ENCODE results near the gene QSER1.
"Not testable (repeated sequence)": the region's sequence is repeated elsewhere in the genome, so short reads cannot be mapped to it uniquely, and the experiment has no call there.

QSER1 gene

GRCh38 chr11:32864555-32864954 is 28.1 kb upstream of the QSER1 start:
- Histone ChIP-seq H3K36me3 (ENCODE audit: control insufficient read depth, low read length) (no peaks in the 10 kb centered on the region), H3K4me3 (ENCODE audit: low read length) (no peak overlapping the region), H3K9me2 (replicated peaks; ENCODE audit: control insufficient read depth, low read length) (no peaks in the 10 kb centered on the region), H3K9me3 (ENCODE audit: control insufficient read depth, insufficient read depth, low read length) (no peaks in the 10 kb centered on the region), H3K4me2 (ENCODE audit: low read length) (no peak overlapping the region), H3K27ac (ENCODE audit: low read depth, low read length) (no peak overlapping the region), H3K4me1 (ENCODE audit: control insufficient read depth, low read length) (no peaks in the 10 kb centered on the region), H3K79me2 (ENCODE audit: control insufficient read depth, low read length) (no peaks in the 10 kb centered on the region), H3K27me3 (ENCODE audit: control insufficient read depth, low read length) (no peaks in the 10 kb centered on the region), H4K20me1 (ENCODE audit: control insufficient read depth, insufficient read depth, low read depth, low read length) (no peaks in the 10 kb centered on the region), H3F3A (ENCODE audit: control insufficient read depth, insufficient read depth) (no peaks in the 10 kb centered on the region)
- no peak for TF ChIP-seq EZH2phosphoT487 (IDR thresholded peaks at IDR 0.05; ENCODE audit: borderline replicate concordance, low read length)
- no peak for TF ChIP-seq CTCF (IDR thresholded peaks at IDR 0.05; ENCODE audit: low read depth, low read length, poor library complexity, severe bottlenecking)

- not testable (repeated sequence) for H3K4me1 ChIP-seq (ENCODE audit: control insufficient read depth, low read length); H3K79me2 ChIP-seq (ENCODE audit: control insufficient read depth, low read length); H3K9me2 ChIP-seq (replicated peaks; ENCODE audit: control insufficient read depth, low read length); H3K4me2 ChIP-seq (ENCODE audit: low read length); H3F3A ChIP-seq (ENCODE audit: control insufficient read depth, insufficient read depth); H3K4me3 ChIP-seq (ENCODE audit: low read length); H3K36me3 ChIP-seq (ENCODE audit: control insufficient read depth, low read length); H3K27ac ChIP-seq (ENCODE audit: low read depth, low read length); H3K9me3 ChIP-seq (ENCODE audit: control insufficient read depth, insufficient read depth, low read length); H3K27me3 ChIP-seq (ENCODE audit: control insufficient read depth, low read length); H4K20me1 ChIP-seq (ENCODE audit: control insufficient read depth, insufficient read depth, low read depth, low read length)
Observed at GRCh38 chr11:32868752-32869151, 23.9 kb upstream of the QSER1 start.

GRCh38 chr11:32870676-32871075 is 21.9 kb upstream of the QSER1 start:
- Histone ChIP-seq H3K27ac (ENCODE audit: low read depth, low read length) (no peak overlapping the region), H3F3A (ENCODE audit: control insufficient read depth, insufficient read depth) (no peaks in the 10 kb centered on the region), H3K4me2 (ENCODE audit: low read length) (no peak overlapping the region)

GRCh38 chr11:32874132-32874531 is 18.5 kb upstream of the QSER1 start:
- Histone ChIP-seq H3K79me2 (ENCODE audit: control insufficient read depth, low read length) (no peaks in the 10 kb centered on the region), H3F3A (ENCODE audit: control insufficient read depth, insufficient read depth) (no peaks in the 10 kb centered on the region), H3K9me3 (ENCODE audit: control insufficient read depth, insufficient read depth, low read length) (no peaks in the 10 kb centered on the region), H3K4me1 (ENCODE audit: control insufficient read depth, low read length) (no peaks in the 10 kb centered on the region), H3K4me3 (ENCODE audit: low read length) (no peak overlapping the region), H3K9me2 (replicated peaks; ENCODE audit: control insufficient read depth, low read length) (no peaks in the 10 kb centered on the region), H3K4me2 (ENCODE audit: low read length) (no peak overlapping the region), H3K27ac (ENCODE audit: low read depth, low read length) (no peak overlapping the region), H3K27me3 (ENCODE audit: control insufficient read depth, low read length) (peaks cover 4% of the 10 kb centered on the region), H4K20me1 (ENCODE audit: control insufficient read depth, insufficient read depth, low read depth, low read length) (no peaks in the 10 kb centered on the region), H3K36me3 (ENCODE audit: control insufficient read depth, low read length) (no peaks in the 10 kb centered on the region)
- TF ChIP-seq CTCF (IDR thresholded peaks at IDR 0.05; ENCODE audit: low read depth, low read length, poor library complexity, severe bottlenecking): no peak
- TF ChIP-seq EZH2phosphoT487 (IDR thresholded peaks at IDR 0.05; ENCODE audit: borderline replicate concordance, low read length): no peak

More at GRCh38 chr11:32870676-32871075, 21.9 kb upstream of the QSER1 start:
- Histone ChIP-seq H3K9me2 (replicated peaks; ENCODE audit: control insufficient read depth, low read length) (no peaks in the 10 kb centered on the region), H3K4me3 (ENCODE audit: low read length) (no peak overlapping the region), H4K20me1 (ENCODE audit: control insufficient read depth, insufficient read depth, low read depth, low read length) (no peaks in the 10 kb centered on the region), H3K9me3 (ENCODE audit: control insufficient read depth, insufficient read depth, low read length) (no peaks in the 10 kb centered on the region), H3K36me3 (ENCODE audit: control insufficient read depth, low read length) (no peaks in the 10 kb centered on the region), H3K79me2 (ENCODE audit: control insufficient read depth, low read length) (no peaks in the 10 kb centered on the region), H3K27me3 (ENCODE audit: control insufficient read depth, low read length) (no peaks in the 10 kb centered on the region; the same call in 1 of the 2 replicates), H3K4me1 (ENCODE audit: control insufficient read depth, low read length) (no peaks in the 10 kb centered on the region)
- TF ChIP-seq EZH2phosphoT487 (IDR thresholded peaks at IDR 0.05; ENCODE audit: borderline replicate concordance, low read length) (no peak), CTCF (IDR thresholded peaks at IDR 0.05; ENCODE audit: low read depth, low read length, poor library complexity, severe bottlenecking) (peak; percentile 27)
